Ovary (tissue), 9 donors: ENCODE measurements around the gene MCAM. TPM values are rescaled to one million over a fixed set of nuclear protein-coding genes. Genes with fewer than 3 reads are reported as not detected.

Source experiments
- DNase-seq, 5 donors: peaks; one replicate each; pipeline ENCODE4 v3.0.0-alpha.2; 2019 to 2020
- H3K27ac ChIP-seq, 2 donors: fragments of 200-600 bp; one replicate each; pipeline versions ENCODE4 v1.5.1 to v1.8.0; 2019 to 2022
- H3K27me3 ChIP-seq: fragments of 200-600 bp; one replicate; pipeline ENCODE4 v1.8.0; 2022
- H3K36me3 ChIP-seq: fragments of 200-600 bp; sonication (generic); one replicate; pipeline ENCODE4 v1.5.1; 2019
- H3K4me1 ChIP-seq: one replicate; pipeline ENCODE4 v1.8.1; 2013; ENCODE audit warnings: mild to moderate bottlenecking, moderate library complexity; ENCODE audit not compliant: insufficient read depth
- H3K4me3 ChIP-seq: fragments of 200-600 bp; sonication (generic); one replicate; pipeline ENCODE4 v1.5.1; 2017
- H3K9me3 ChIP-seq, 2 donors: fragments of 200-600 bp in 1 of 2; sonication (generic) in 1 of 2; one replicate each; pipeline versions ENCODE4 v1.5.1 to v1.8.1; 2013 to 2019; ENCODE audit warnings: mild to moderate bottlenecking in 1 of 2, moderate library complexity in 1 of 2
- CTCF ChIP-seq, 3 donors: fragments of 450-650 bp in 2 of 3; fragments of 200-600 bp in 1 of 3; IDR thresholded peaks; one replicate each; pipeline versions ENCODE4 v1.5.1 to v1.8.0; 2016 to 2022; ENCODE audit warnings: antibody characterized with exemption in 3 of 3, mild to moderate bottlenecking in 1 of 3
- EP300 ChIP-seq: sonication (generic); formaldehyde crosslinking; IDR thresholded peaks from one replicate; pipeline ENCODE4 v1.6.1; 2017; ENCODE audit warnings: antibody characterized with exemption
- POLR2A ChIP-seq: fragments of 450-650 bp; IDR thresholded peaks from one replicate; pipeline ENCODE4 v1.6.1; 2017; ENCODE audit warnings: antibody characterized with exemption, mild to moderate bottlenecking, moderate library complexity
- WGBS, 3 donors: extraction: QIAGEN DNeasy Blood & Tissue Kit in 1 of 3; methylation state at CpG; one replicate each; pipeline versions ENCODE4 v1.1.5 to v1.1.7; 2013 to 2017; 5-methylcytosine and 5-hydroxymethylcytosine counted together
- intact Hi-C, 4 donors: fragments of 100-400 bp; cut with DNase I; formaldehyde crosslinking; loops; one replicate each; pipeline versions ENCODE4 v1.11.0 to v1.15.1; 2022 to 2023
- polyA plus RNA-seq, 2 donors: library from polyadenylated mRNA; stranded (reverse); fragments of 200-250 nt in 1 of 2; fragments of 350-450 nt in 1 of 2; fragmentation: Illumina TruSeq in 1 of 2; extraction: RNeasy Lipid Tissue Mini Kit (QIAGEN cat#74804) in 1 of 2; gene quantifications; one replicate each; pipeline ENCODE4 v1.2.3, GENCODE V29; 2013 to 2014
- total RNA-seq, 7 donors: library from RNA; depleted of rRNA in 2 of 7; stranded (reverse); fragments of >200 nt in 2 of 7; fragmentation: NEBNext Ultra II Directional in 3 of 7; extraction: Animal tissue kit (Norgen Biotek cat#: 25700) in 3 of 7; gene quantifications; one replicate each; pipeline versions ENCODE4 v1.1.0 to v1.2.4, GENCODE V29; 2016 to 2023
- donor health status: DM: no; HTN: no; CAD: no; lungs with moderate emphysema.
- donor health status: DM: no; HTN: no; CAD: no.
- donor health status: Bipolar disorder and iron deficiency.
- donor health status: DM: yes; HTN: yes; CAD: no.
- donor health status: DM: no; HTN: no; CAD: no.
- donor health status: DM: yes; HTN: yes; CAD: no.

MCAM gene
- total and polyA plus RNA-seq, 9 donors, result 34.6 to 121 (median 56.8) TPM

GRCh38 chr11:119359365-119360214, 42.7 kb upstream of the MCAM start:
- TF ChIP-seq EP300, result no peak
- no peak for TF ChIP-seq CTCF (IDR thresholded peaks at IDR 0.05)
- no peak for TF ChIP-seq POLR2A
- peak in 2 of 5 donors; percentile 12 to 15 for DNase-seq
- Histone ChIP-seq H3K36me3 (no peaks in the 10 kb centered on the region), H3K4me3 (no peak overlapping the region), H3K4me1 (peaks cover 6% of the 10 kb centered on the region), H3K27ac (no peak overlapping the region), H3K27me3 (no peaks in the 10 kb centered on the region), H3K9me3 (no peaks in the 10 kb centered on the region)
- WGBS, 3 donors, result 83 to 91% (median 90%) methylated on average over 10 of the region's 10 CpGs
- intact Hi-C loops, result loop anchor here in 3 of 4 donors (5.0 to 10.0 kb wide), 2 partner anchors 115 to 118 kb away; no protein-coding TSS in a partner anchor

DNA sequence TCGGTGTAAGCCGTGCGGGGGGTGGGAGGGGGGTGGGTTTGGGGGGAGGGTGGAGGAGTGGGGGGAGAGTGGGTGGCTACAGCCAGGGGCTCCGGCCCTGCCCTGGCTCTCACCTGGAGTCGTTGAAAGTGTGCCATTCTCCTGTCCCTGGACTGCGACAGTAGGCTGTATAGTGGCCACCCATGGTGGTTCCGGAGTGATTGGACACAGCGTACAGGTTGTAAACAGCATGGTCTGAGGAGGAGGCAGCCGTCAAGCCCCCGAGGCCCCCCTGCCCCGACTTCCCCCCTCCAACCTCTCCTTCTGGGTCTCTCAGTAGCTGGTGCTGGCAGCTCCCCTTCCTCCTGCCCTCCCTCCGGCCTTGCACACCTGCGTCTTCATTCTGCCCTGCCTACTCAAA, 40.1 kb upstream of the MCAM start:
- H3K4me1 ChIP-seq, result peaks cover 5% of the 10 kb centered on the region
- WGBS, 3 donors, result 36 to 47% (median 39%) methylated on average over 10 to 13 of the region's 13 CpGs
- no peaks in the 10 kb centered on the region for H3K9me3 ChIP-seq
- H3K27ac ChIP-seq, result peak overlapping the region; percentile 76 to 80
- intact Hi-C loops, result loop anchor here (2.0 to 10.0 kb wide), 4 partner anchors 18 to 120 kb away; no protein-coding TSS in a partner anchor
- H3K36me3 ChIP-seq, result no peaks in the 10 kb centered on the region
- DNase-seq, result peak in 1 of 5 donors; percentile 26
- H3K4me3 ChIP-seq, result peak overlapping the region; percentile 37
- no peak for TF ChIP-seq CTCF (IDR thresholded peaks at IDR 0.05)
- no peak for TF ChIP-seq POLR2A
- no peak for TF ChIP-seq EP300
- no peaks in the 10 kb centered on the region for H3K27me3 ChIP-seq

GRCh38 chr11:119356349-119357031, 39.6 kb upstream of the MCAM start:
- H3K9me3 ChIP-seq, result no peaks in the 10 kb centered on the region
- peaks cover 3% of the 10 kb centered on the region for H3K4me1 ChIP-seq
- peak; percentile 84 to 92 (median 90) for DNase-seq
- intact Hi-C loops, result loop anchor here (2.0 to 10.0 kb wide), 4 partner anchors 18 to 121 kb away; no protein-coding TSS in a partner anchor
- no peaks in the 10 kb centered on the region for H3K27me3 ChIP-seq
- H3K27ac ChIP-seq, result peak overlapping the region; percentile 76 to 80
- TF ChIP-seq POLR2A, result no peak
- peak; percentile 38 for TF ChIP-seq EP300
- TF ChIP-seq CTCF (IDR thresholded peaks at IDR 0.05), result peak; percentile 85 to 97 (median 90)
- WGBS, 3 donors, result 0 to 4% (median 1%) methylated on average over 52 to 54 of the region's 54 CpGs
- H3K4me3 ChIP-seq, result peak overlapping the region; percentile 37
- H3K36me3 ChIP-seq, result no peaks in the 10 kb centered on the region

- Histone ChIP-seq H3K27me3 (no peaks in the 10 kb centered on the region), H3K4me1 (peaks cover 4% of the 10 kb centered on the region), H3K36me3 (no peaks in the 10 kb centered on the region), H3K27ac (no peak overlapping the region), H3K4me3 (no peak overlapping the region), H3K9me3 (no peaks in the 10 kb centered on the region)
- intact Hi-C loops, result loop anchor here in 3 of 4 donors (5.0 to 10.0 kb wide), 2 partner anchors 120 to 122 kb away; no protein-coding TSS in a partner anchor
- no peak for TF ChIP-seq CTCF (IDR thresholded peaks at IDR 0.05)
- no peak for TF ChIP-seq EP300
- WGBS, 3 donors, result 75 to 84% (median 81%) methylated on average over 9 of the region's 9 CpGs
- DNase-seq, result peak in 2 of 5 donors; percentile 16 to 24
Observed at GRCh38 chr11:119355091-119355843, 38.3 kb upstream of the MCAM start.
